Measurements from ENCODE around the gene PAX7. TPM values are rescaled to one million over a fixed set of nuclear protein-coding genes. Genes with fewer than 3 reads are reported as not detected.

PAX7 gene
- total RNA-seq, 1 donor from 2014 or later, result 0.05 TPM

DNA sequence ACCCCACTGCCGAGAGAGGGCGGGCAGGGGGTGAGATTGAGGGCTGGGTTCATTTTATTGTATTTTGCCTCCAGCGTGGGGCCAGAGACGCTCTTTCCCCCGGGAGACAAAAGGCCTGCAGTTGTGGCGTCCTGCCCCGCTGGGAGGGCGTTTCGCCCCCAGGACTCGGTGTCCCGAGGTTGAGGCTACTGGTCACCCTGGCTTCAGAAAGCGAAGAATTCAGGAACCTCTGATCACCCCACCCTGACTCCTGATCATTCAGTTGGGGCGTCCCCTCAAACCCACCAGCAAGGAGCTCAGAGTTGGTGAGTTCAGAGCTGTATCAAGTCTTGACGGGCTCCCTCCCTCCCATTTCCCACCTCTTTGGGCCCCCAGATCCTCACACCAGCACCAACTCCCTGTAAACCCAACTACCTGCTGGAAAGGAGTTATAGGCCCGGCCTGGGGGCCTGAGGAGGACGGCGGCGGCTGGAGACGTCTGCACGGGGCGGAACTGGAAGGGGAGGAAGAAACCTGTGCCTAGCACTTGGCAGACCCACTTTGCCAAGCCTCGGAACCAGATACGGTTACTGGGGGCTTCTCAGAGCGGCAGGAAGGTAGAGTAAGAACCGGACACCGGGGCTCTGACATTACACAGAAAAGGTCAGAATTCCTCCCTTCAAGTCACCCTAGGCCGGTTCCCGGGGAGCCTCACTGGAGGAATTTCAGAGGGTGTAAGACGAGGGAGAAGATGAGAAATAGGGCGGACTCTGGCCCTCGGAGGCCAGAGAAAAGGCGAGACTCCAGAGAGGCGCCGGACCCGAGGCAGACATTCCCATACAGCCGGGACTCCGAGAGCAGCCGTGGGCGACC, 761 bp upstream of the PAX7 start:
- Histone ChIP-seq H4K20me1 (ENCODE audit: insufficient read depth, low read length) (no peaks in the 10 kb centered on the region), H3K79me2 (ENCODE audit: insufficient read depth, low read length) (no peaks in the 10 kb centered on the region), H2AFZ (ENCODE audit: low read depth, low read length) (no peak overlapping the region), H3K9me3 (ENCODE audit: insufficient read depth, low read depth, low read length) (peaks cover 4% of the 10 kb centered on the region), H3K4me3 (ENCODE audit: insufficient read depth, low read depth, low read length) (no peak overlapping the region), H3K4me2 (ENCODE audit: low read length) (no peak overlapping the region), H3K4me1 (ENCODE audit: insufficient read depth, low read length) (no peaks in the 10 kb centered on the region), H3K27ac (ENCODE audit: low read depth, low read length) (no peak overlapping the region), H3K9ac (ENCODE audit: low read length) (no peak overlapping the region), H3K36me3 (ENCODE audit: insufficient read depth, low read length) (no peaks in the 10 kb centered on the region), H3K27me3 (ENCODE audit: insufficient read depth, low read length) (peaks cover 72% of the 10 kb centered on the region)
- no peak overlapping the region for H3K27ac Mint-ChIP-seq (ENCODE audit: unreplicated experiment)
- TF ChIP-seq, protein P1, sequence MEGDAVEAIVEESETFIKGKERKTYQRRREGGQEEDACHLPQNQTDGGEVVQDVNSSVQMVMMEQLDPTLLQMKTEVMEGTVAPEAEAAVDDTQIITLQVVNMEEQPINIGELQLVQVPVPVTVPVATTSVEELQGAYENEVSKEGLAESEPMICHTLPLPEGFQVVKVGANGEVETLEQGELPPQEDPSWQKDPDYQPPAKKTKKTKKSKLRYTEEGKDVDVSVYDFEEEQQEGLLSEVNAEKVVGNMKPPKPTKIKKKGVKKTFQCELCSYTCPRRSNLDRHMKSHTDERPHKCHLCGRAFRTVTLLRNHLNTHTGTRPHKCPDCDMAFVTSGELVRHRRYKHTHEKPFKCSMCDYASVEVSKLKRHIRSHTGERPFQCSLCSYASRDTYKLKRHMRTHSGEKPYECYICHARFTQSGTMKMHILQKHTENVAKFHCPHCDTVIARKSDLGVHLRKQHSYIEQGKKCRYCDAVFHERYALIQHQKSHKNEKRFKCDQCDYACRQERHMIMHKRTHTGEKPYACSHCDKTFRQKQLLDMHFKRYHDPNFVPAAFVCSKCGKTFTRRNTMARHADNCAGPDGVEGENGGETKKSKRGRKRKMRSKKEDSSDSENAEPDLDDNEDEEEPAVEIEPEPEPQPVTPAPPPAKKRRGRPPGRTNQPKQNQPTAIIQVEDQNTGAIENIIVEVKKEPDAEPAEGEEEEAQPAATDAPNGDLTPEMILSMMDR (IDR thresholded peaks at IDR 0.05; ENCODE audit: insufficient read depth, low read depth, low read length), result no peak
- TF ChIP-seq EZH2 (IDR thresholded peaks at IDR 0.05; ENCODE audit: insufficient read depth, low read length), result no peak
- H3K4me1 Mint-ChIP-seq (ENCODE audit: low read depth, unreplicated experiment), result peaks cover 6% of the 10 kb centered on the region
- peaks cover 18% of the 10 kb centered on the region for H3K9me3 Mint-ChIP-seq (ENCODE audit: unreplicated experiment)
- no peak overlapping the region for H3K4me3 Mint-ChIP-seq (ENCODE audit: unreplicated experiment)
- H3K27me3 Mint-ChIP-seq (ENCODE audit: low read depth, unreplicated experiment), result peaks cover 81% of the 10 kb centered on the region
- FAIRE-seq (no peak), DNase-seq (ENCODE audit: low read depth) (no peak)
- H3K36me3 Mint-ChIP-seq (ENCODE audit: low read depth, unreplicated experiment), result no peaks in the 10 kb centered on the region

DNA sequence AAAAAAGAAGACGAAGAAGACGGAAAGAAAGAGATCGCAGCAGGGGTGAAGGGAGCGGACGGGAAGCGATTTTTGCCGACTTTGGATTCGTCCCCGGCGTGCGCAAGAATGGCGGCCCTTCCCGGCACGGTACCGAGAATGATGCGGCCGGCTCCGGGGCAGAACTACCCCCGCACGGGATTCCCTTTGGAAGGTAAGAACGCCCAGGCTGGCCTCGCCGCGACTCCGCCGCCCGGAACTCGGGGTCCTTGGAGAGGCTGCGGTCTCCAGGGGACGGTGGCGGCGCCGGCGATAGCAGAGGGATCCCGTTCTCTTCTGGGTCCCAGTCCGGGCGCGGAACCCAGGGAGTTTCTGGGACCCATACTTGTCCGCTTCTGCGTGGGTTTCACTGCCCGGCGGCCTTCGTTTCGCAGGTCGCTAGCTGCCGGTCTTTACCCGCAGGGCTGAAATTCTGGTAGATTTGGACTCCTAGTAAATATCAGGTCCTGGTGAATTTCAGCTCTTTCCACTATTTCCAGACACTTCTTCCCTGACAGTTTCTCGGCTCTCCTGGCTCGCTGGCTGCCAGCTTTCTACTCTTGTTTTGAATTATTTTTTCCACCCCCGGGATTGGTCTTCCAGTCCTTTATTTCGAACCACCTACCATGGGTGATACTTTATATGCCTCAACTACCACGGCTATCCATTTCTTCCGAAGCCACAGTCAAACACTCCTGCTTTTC, 1.0 kb downstream of the PAX7 start:
- Histone ChIP-seq H3K27ac (ENCODE audit: low read depth, low read length) (no peak overlapping the region), H3K27me3 (ENCODE audit: insufficient read depth, low read length) (peaks cover 77% of the 10 kb centered on the region), H3K4me3 (ENCODE audit: insufficient read depth, low read depth, low read length) (no peak overlapping the region), H3K4me1 (ENCODE audit: insufficient read depth, low read length) (no peaks in the 10 kb centered on the region), H3K79me2 (ENCODE audit: insufficient read depth, low read length) (no peaks in the 10 kb centered on the region), H3K9me3 (ENCODE audit: insufficient read depth, low read depth, low read length) (peaks cover 4% of the 10 kb centered on the region), H2AFZ (ENCODE audit: low read depth, low read length) (no peak overlapping the region), H3K9ac (ENCODE audit: low read length) (no peak overlapping the region), H3K36me3 (ENCODE audit: insufficient read depth, low read length) (no peaks in the 10 kb centered on the region), H3K4me2 (ENCODE audit: low read length) (no peak overlapping the region), H4K20me1 (ENCODE audit: insufficient read depth, low read length) (peaks cover 4% of the 10 kb centered on the region)
- no peak for DNase-seq (ENCODE audit: low read depth)
- Mint-ChIP-seq H3K36me3 (ENCODE audit: low read depth, unreplicated experiment) (no peaks in the 10 kb centered on the region), H3K4me3 (ENCODE audit: unreplicated experiment) (no peak overlapping the region), H3K4me1 (ENCODE audit: low read depth, unreplicated experiment) (peaks cover 6% of the 10 kb centered on the region), H3K27me3 (ENCODE audit: low read depth, unreplicated experiment) (peaks cover 80% of the 10 kb centered on the region), H3K9me3 (ENCODE audit: unreplicated experiment) (peaks cover 24% of the 10 kb centered on the region), H3K27ac (ENCODE audit: unreplicated experiment) (peak overlapping the region; percentile 86)
- no peak for FAIRE-seq
- peak; percentile 89 for TF ChIP-seq EZH2 (IDR thresholded peaks at IDR 0.05; ENCODE audit: insufficient read depth, low read length)
- TF ChIP-seq, protein P1 (IDR thresholded peaks at IDR 0.05; ENCODE audit: insufficient read depth, low read depth, low read length), result no peak

Data from astrocyte (in vitro differentiated cells and primary cell).